Left ventricle myocardium inferior (tissue), 1 donor: Measurements from ENCODE around the gene TMEM207. TPM values are rescaled to one million over a fixed set of nuclear protein-coding genes. Genes with fewer than 3 reads are reported as not detected.

Experiments used
- DNase-seq: peaks from one replicate; pipeline ENCODE4 v3.0.0-alpha.2; 2020
- H3K27ac ChIP-seq: fragments of 200-600 bp; replicated peaks from 2 replicates; pipeline ENCODE4 v1.8.0; 2021
- H3K27me3 ChIP-seq: fragments of 200-600 bp; 2 replicates; pipeline ENCODE4 v1.8.0; 2021; ENCODE audit warnings: low read depth
- H3K36me3 ChIP-seq: fragments of 200-600 bp; 2 replicates; pipeline ENCODE4 v1.8.0; 2021
- H3K4me1 ChIP-seq: fragments of 200-600 bp; 2 replicates; pipeline ENCODE4 v1.8.0; 2021
- H3K4me3 ChIP-seq: fragments of 200-600 bp; 2 replicates; pipeline ENCODE4 v1.8.0; 2021; ENCODE audit warnings: mild to moderate bottlenecking, moderate library complexity
- H3K9me3 ChIP-seq: fragments of 200-600 bp; replicated peaks from 2 replicates; pipeline ENCODE4 v1.8.0; 2021
- CTCF ChIP-seq: fragments of 200-600 bp; IDR thresholded peaks from 2 replicates; pipeline ENCODE4 v1.8.0; 2021; ENCODE audit warnings: antibody characterized with exemption, mild to moderate bottlenecking, borderline replicate concordance
- intact Hi-C: fragments of 100-400 bp; cut with micrococcal nuclease; formaldehyde crosslinking; loops from one replicate; pipeline ENCODE4 v1.11.0; 2022
- long read RNA-seq: library from polyadenylated mRNA; unstranded; transcript quantifications from one replicate; pipeline ENCODE4 v2.0.0, GENCODE V29; 2021
- total RNA-seq: library from RNA; stranded (reverse); fragmentation: NEBNext Ultra II Directional; extraction: Animal tissue kit (Norgen Biotek cat#: 25700); gene quantifications from one replicate; pipeline ENCODE4 v1.2.1, GENCODE V29; 2021
- donor health status: DM: no; HTN: yes; CAD: no; lungs with severe emphysema.

Gene TMEM207
- not detected for total RNA-seq
- long read RNA-seq = 0 reads

- TF ChIP-seq CTCF = no peak
- Histone ChIP-seq H3K27ac (no peak within 1 kb of the TSS), H3K9me3 (no peaks in the 10 kb centered on the region), H3K27me3 (no peaks in the 10 kb centered on the region), H3K4me1 (no peaks in the 10 kb centered on the region), H3K36me3 (no peaks in the 10 kb centered on the region), H3K4me3 (no peak within 1 kb of the TSS)
- no peak for DNase-seq
- intact Hi-C loops = no loop called here
These were observed at the start of gene TMEM207 for GRCh38 chr3:190449801-190450200. Gene TMEM207, minus strand, starts transcription at chr3:190449901. Its CDS starts 92 bp downstream, at chr3:190449809.

- intact Hi-C loops = no loop called here
- H3K9me3 ChIP-seq = no peaks in the 10 kb centered on the region
- no peak overlapping the region for H3K4me3 ChIP-seq
- DNase-seq = no peak
- peak overlapping the region; percentile 85 for H3K27ac ChIP-seq
- peaks cover 48% of the 10 kb centered on the region for H3K4me1 ChIP-seq
- no peaks in the 10 kb centered on the region for H3K27me3 ChIP-seq
- TF ChIP-seq CTCF = no peak
- H3K36me3 ChIP-seq = no peaks in the 10 kb centered on the region
These were observed 49.4 kb upstream of the TMEM207 start for GRCh38 chr3:190499122-190499521.

- Histone ChIP-seq H3K4me3 (peak overlapping the region; percentile 23), H3K36me3 (no peaks in the 10 kb centered on the region), H3K27me3 (no peaks in the 10 kb centered on the region), H3K27ac (peak overlapping the region; percentile 85), H3K4me1 (peaks cover 46% of the 10 kb centered on the region), H3K9me3 (no peaks in the 10 kb centered on the region)
- no peak for DNase-seq
- intact Hi-C loops = no loop called here
- TF ChIP-seq CTCF = no peak
These were observed 48.6 kb upstream of the TMEM207 start for GRCh38 chr3:190498293-190498692.

GRCh38 chr3:190497811-190498210 is 48.1 kb upstream of the TMEM207 start:
- peak overlapping the region; percentile 85 for H3K27ac ChIP-seq
- intact Hi-C loops = no loop called here
- H3K36me3 ChIP-seq = no peaks in the 10 kb centered on the region
- no peaks in the 10 kb centered on the region for H3K9me3 ChIP-seq
- H3K4me1 ChIP-seq = peaks cover 47% of the 10 kb centered on the region
- peak; percentile 16 for DNase-seq
- H3K27me3 ChIP-seq = no peaks in the 10 kb centered on the region
- TF ChIP-seq CTCF = no peak
- peak overlapping the region; percentile 23 for H3K4me3 ChIP-seq

- DNase-seq = no peak
- no peaks in the 10 kb centered on the region for H3K36me3 ChIP-seq
- H3K4me1 ChIP-seq = peaks cover 44% of the 10 kb centered on the region
- H3K27ac ChIP-seq = peak overlapping the region; percentile 85
- H3K27me3 ChIP-seq = no peaks in the 10 kb centered on the region
- no peak for TF ChIP-seq CTCF
- peak overlapping the region; percentile 23 for H3K4me3 ChIP-seq
- no peaks in the 10 kb centered on the region for H3K9me3 ChIP-seq
- intact Hi-C loops = no loop called here
These were observed 47.2 kb upstream of the TMEM207 start for GRCh38 chr3:190496859-190497258.

GRCh38 chr3:190495796-190496195 is 46.1 kb upstream of the TMEM207 start:
- H3K36me3 ChIP-seq = no peaks in the 10 kb centered on the region
- intact Hi-C loops = no loop called here
- H3K4me1 ChIP-seq = peaks cover 44% of the 10 kb centered on the region
- no peaks in the 10 kb centered on the region for H3K9me3 ChIP-seq
- no peaks in the 10 kb centered on the region for H3K27me3 ChIP-seq
- no peak overlapping the region for H3K4me3 ChIP-seq
- no peak for TF ChIP-seq CTCF
- DNase-seq = no peak
- peak overlapping the region; percentile 85 for H3K27ac ChIP-seq
